GM10248 (cell line): ENCODE measurements around the gene GAREM1.

Experiments
- CTCF ChIA-PET: fragments of 300-600 bp; sonication (Branson Sonifier 250); formaldehyde crosslinking; extraction: SDS; loops from one replicate; lab custom pipeline; 2021; ENCODE audit warnings: antibody characterized with exemption; lab: Yijun Ruan, JAX
- POLR2A ChIA-PET: fragments of 350-650 bp; sonication (Branson Sonifier 250); formaldehyde crosslinking; extraction: SDS; loops from one replicate; lab custom pipeline; 2020; ENCODE audit warnings: antibody characterized with exemption; lab: Yijun Ruan, JAX
- DNase-seq: peaks from one replicate; pipeline ENCODE4 v3.0.0; 2012; ENCODE audit errors: extremely low spot score
- TF ChIP-seq, protein P1 (sequence below): IDR thresholded peaks from 2 replicates; pipeline ENCODE4 v1.5.1; 2012; ENCODE audit warnings: mild to moderate bottlenecking, low read depth; ENCODE audit errors: extremely low read depth, missing control alignments, control extremely low read depth

Gene GAREM1

DNA sequence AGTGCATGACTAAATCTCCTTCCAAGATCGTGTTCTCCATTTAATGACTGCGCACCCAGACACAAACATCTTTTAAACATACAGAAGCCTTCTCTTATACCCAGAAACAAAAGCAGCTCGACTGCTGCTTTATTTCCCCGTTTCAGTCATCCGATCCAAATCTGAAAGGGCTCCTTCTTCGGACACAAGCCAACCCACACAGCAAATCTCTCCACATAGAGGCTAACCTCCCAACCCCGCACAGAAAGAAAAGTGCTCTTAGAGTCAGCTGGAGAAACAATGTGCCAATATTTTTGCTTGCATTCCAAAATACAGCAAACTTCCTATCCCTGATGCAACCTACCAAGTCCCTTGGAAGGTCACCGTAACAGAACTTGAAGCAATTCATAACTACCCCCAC, 29.1 kb downstream of the GAREM1 start:
- DNase-seq, result no peak
- POLR2A ChIA-PET, result no interaction called here
- CTCF ChIA-PET, result interaction anchor here (1.5 kb wide), 1 partner anchor 21 kb away, joined by 3 read pairs; no protein-coding TSS in a partner anchor
- TF ChIP-seq, protein P1, sequence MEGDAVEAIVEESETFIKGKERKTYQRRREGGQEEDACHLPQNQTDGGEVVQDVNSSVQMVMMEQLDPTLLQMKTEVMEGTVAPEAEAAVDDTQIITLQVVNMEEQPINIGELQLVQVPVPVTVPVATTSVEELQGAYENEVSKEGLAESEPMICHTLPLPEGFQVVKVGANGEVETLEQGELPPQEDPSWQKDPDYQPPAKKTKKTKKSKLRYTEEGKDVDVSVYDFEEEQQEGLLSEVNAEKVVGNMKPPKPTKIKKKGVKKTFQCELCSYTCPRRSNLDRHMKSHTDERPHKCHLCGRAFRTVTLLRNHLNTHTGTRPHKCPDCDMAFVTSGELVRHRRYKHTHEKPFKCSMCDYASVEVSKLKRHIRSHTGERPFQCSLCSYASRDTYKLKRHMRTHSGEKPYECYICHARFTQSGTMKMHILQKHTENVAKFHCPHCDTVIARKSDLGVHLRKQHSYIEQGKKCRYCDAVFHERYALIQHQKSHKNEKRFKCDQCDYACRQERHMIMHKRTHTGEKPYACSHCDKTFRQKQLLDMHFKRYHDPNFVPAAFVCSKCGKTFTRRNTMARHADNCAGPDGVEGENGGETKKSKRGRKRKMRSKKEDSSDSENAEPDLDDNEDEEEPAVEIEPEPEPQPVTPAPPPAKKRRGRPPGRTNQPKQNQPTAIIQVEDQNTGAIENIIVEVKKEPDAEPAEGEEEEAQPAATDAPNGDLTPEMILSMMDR, result no peak

DNA sequence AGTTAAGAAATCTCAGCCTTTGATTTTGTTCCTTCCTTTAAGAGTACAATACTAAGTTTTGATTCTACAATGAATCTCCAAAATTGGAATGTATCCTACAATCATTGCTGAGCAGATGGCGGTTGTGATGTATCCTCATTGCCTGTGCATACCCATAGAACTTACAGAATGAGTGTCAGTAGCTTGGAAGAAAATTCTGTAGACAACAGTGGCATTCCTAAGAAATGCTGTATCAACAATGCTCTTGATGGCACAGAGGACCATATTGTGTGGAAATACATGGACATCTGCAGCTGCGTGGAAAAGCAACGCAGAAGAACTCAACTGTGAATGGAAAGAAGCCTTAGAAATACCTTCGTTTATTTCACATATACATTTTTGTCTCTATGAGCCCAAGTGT, 30.2 kb downstream of the GAREM1 start:
- no peak for DNase-seq
- ChIA-PET POLR2A (no interaction called here), CTCF (interaction anchor here (1.1 to 1.8 kb wide), 4 partner anchors 9 to 33 kb away, joined by 3 to 7 read pairs (median 6); no protein-coding TSS in a partner anchor)
- TF ChIP-seq, protein P1, result no peak

DNA sequence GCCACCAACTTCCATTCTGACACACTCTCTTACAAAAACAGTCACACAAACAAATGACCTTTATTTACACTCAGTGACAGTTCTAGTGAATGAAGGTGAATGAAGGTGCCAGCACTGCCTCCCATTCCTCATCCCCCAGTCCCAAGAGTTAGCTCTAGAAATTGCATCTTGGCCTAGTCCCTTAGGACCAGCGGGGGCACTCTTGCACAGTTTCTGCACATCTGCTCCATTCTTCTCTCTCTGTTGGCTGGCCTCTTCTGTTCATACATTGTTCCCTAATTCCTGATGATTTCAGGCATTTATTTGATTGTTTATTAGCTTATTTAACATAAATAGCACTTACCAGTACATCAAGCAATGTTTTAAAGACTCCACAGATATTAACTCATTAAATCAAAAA, 30.9 kb downstream of the GAREM1 start:
- TF ChIP-seq, protein P1, result no peak
- CTCF ChIA-PET, result interaction anchor here (1.1 to 1.8 kb wide), 5 partner anchors 9 to 34 kb away, joined by 3 to 7 read pairs (median 4); no protein-coding TSS in a partner anchor
- no peak for DNase-seq
- POLR2A ChIA-PET, result no interaction called here

DNA sequence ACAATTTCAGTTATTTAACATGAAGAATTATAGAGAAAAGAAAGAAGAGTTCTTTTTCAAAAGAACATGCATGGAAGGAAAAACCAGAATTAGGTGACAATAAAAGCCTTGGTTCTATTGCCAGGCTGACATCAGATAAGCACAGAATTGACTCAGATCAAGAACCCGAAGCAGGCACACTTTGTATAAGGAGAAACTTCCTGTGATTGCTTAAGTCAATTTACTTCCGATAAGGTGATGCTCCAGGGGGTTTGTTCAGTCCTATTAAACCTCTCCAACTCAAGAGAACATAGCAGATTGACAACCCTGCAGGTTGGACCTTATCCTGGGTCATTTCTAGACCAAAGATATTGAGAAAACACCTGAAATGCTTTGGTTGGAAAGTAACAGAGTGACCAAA, 31.4 kb downstream of the GAREM1 start:
- TF ChIP-seq, protein P1, result no peak
- CTCF ChIA-PET, result interaction anchor here (1.1 to 1.8 kb wide), 4 partner anchors 10 to 30 kb away, joined by 3 to 7 read pairs (median 5); no protein-coding TSS in a partner anchor
- DNase-seq, result no peak
- POLR2A ChIA-PET, result no interaction called here

DNA sequence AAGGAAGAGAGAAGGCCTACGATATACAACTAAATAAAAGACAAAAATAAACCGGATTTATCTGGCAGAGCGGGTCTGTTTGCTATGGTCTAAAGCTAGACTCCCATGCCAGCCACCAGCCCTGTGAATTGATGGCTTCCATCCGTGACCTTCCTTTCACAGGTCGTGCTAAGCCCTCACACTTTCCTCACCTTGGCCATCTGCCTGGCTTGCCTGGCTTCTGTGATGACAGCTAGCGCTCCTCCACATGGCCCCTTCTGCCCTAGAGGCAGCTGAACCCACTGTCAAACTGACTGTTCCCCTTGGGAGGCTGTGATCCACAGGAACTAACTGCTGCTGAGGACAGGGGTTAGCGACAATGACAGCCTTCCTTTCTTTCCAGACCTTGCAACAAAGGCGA, 32.5 kb downstream of the GAREM1 start:
- TF ChIP-seq, protein P1, result no peak
- POLR2A ChIA-PET, result no interaction called here
- no peak for DNase-seq
- CTCF ChIA-PET, result no interaction called here

DNA sequence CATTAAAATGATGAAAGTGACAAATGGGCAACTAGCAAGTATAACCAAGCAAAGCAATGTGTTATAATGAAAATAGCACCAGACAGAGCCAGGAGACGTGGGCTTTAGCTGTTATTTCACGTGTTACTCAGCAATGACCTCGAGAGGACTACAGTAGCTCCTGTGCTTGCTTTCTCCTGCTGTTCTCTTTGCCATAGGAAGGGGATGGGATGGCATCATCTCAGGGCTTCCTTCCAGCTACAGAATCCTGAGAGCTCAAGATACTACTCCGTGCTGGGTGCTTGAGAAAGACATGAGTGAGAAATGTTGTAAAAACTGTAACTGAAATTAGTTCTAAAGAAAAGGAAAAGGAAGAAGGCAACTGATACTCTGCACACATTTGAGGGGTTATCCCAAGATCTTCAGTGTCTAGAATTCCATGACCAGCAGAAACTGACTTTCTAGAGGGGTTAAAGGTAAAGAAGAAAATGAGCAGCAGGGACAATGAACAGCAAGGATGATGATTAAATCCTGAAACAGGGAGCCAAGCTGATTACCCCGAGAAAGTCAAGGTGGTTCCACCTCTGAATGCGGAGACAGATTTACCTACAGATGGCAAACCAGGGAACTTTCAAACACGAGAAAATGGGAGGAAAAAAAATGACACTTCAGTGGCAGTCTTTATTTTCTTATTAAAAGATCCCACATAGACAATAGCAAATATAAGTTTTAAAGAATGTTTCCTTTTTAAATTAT, 33.4 kb downstream of the GAREM1 start:
- TF ChIP-seq, protein P1, result no peak
- CTCF ChIA-PET, result no interaction called here
- no peak for DNase-seq
- POLR2A ChIA-PET, result no interaction called here
